HEK293 (cell line): ENCODE data around the gene ACTN4.

Source experiments
- CTCF ChIA-PET: fragments of 350-600 bp; formaldehyde crosslinking; extraction: SDS; loops from one replicate; lab custom pipeline; 2021; ENCODE audit warnings: antibody characterized with exemption; lab: Yijun Ruan, JAX
- POLR2A ChIA-PET: fragments of 300-600 bp; formaldehyde crosslinking; extraction: SDS; loops from one replicate; lab custom pipeline; 2020; ENCODE audit warnings: antibody characterized with exemption, inconsistent platforms; lab: Yijun Ruan, JAX
- H3K27ac ChIP-seq: fragments of 200-500 bp; sonication (Bioruptor generic); 2 replicates; pipeline ENCODE4 v1.5.1; 2014; ENCODE audit warnings: low read depth, low read length, control low read depth, inconsistent platforms; ENCODE audit errors: extremely low read depth
- H3K36me3 ChIP-seq, 2 experiments: fragments of 200-500 bp in 1 of 2; sonication (Bioruptor generic) in 1 of 2; 1 replicate in 1 of 2; 2 replicates in 1 of 2; pipeline ENCODE4 v1.5.1; 2014 to 2017; ENCODE audit warnings: inconsistent platforms in 2 of 2, low read length in 2 of 2; ENCODE audit not compliant: control insufficient read depth in 2 of 2, insufficient read depth in 1 of 2
- H3K4me1 ChIP-seq: fragments of 200-500 bp; sonication (Bioruptor generic); 2 replicates; pipeline ENCODE4 v1.5.1; 2014; ENCODE audit warnings: mild to moderate bottlenecking, low read length, inconsistent platforms; ENCODE audit not compliant: control insufficient read depth, insufficient read depth
- H3K4me3 ChIP-seq: 2 replicates; pipeline ENCODE4 v1.5.1; 2011; ENCODE audit warnings: low read depth, mild to moderate bottlenecking, control low read depth, low read length, moderate library complexity
- H3K9me3 ChIP-seq: fragments of 200-500 bp; sonication (Bioruptor generic); 2 replicates; pipeline ENCODE4 v1.5.1; 2014; ENCODE audit warnings: low read depth, low read length, inconsistent platforms; ENCODE audit not compliant: control insufficient read depth, insufficient read depth
- GLIS1 ChIP-seq: fragments of 450-650 bp; formaldehyde crosslinking; IDR thresholded peaks from 2 replicates; pipeline ENCODE4 v1.5.1; 2016; ENCODE audit warnings: missing biosample characterization, missing genetic modification characterization
- SETDB1 ChIP-seq: IDR thresholded peaks from one replicate; pipeline ENCODE4 v1.6.1; 2017; ENCODE audit warnings: mild to moderate bottlenecking, low read length, moderate library complexity, mixed read lengths; ENCODE audit not compliant: insufficient read length
- ZBTB8A ChIP-seq: fragments of 450-650 bp; formaldehyde crosslinking; IDR thresholded peaks from 2 replicates; pipeline ENCODE4 v1.5.1; 2016; ENCODE audit warnings: missing biosample characterization, missing genetic modification characterization
- ZNF132 ChIP-seq: fragments of 450-650 bp; formaldehyde crosslinking; IDR thresholded peaks from 2 replicates; pipeline ENCODE4 v1.5.1; 2017; ENCODE audit warnings: missing biosample characterization, missing genetic modification characterization, borderline replicate concordance
- ZNF214 ChIP-seq: fragments of 450-650 bp; formaldehyde crosslinking; IDR thresholded peaks from 2 replicates; pipeline ENCODE4 v1.5.1; 2017; ENCODE audit warnings: missing biosample characterization, mild to moderate bottlenecking, missing genetic modification characterization, borderline replicate concordance
- ZNF266 ChIP-seq: fragments of 450-650 bp; formaldehyde crosslinking; IDR thresholded peaks from 2 replicates; pipeline ENCODE4 v1.5.1; 2016; ENCODE audit warnings: missing biosample characterization, missing genetic modification characterization, low read depth
- ZNF302 ChIP-seq: fragments of 450-650 bp; formaldehyde crosslinking; IDR thresholded peaks from 2 replicates; pipeline ENCODE4 v1.5.1; 2016; ENCODE audit warnings: missing biosample characterization, missing genetic modification characterization, low read depth
- ZNF366 ChIP-seq: fragments of 450-650 bp; formaldehyde crosslinking; conservative IDR thresholded peaks from 2 replicates; pipeline ENCODE4 v1.5.1; 2016; ENCODE audit warnings: missing biosample characterization, missing genetic modification characterization
- ZNF398 ChIP-seq: fragments of 450-650 bp; formaldehyde crosslinking; IDR thresholded peaks from 2 replicates; pipeline ENCODE4 v1.5.1; 2017; ENCODE audit warnings: missing biosample characterization, missing genetic modification characterization
- ZNF501 ChIP-seq: fragments of 450-650 bp; formaldehyde crosslinking; IDR thresholded peaks from 2 replicates; pipeline ENCODE4 v1.5.1; 2016; ENCODE audit warnings: missing biosample characterization, missing genetic modification characterization
- ZNF514 ChIP-seq: fragments of 450-650 bp; formaldehyde crosslinking; IDR thresholded peaks from 2 replicates; pipeline ENCODE4 v1.5.1; 2016; ENCODE audit warnings: missing biosample characterization, missing genetic modification characterization
- ZNF660 ChIP-seq: fragments of 450-650 bp; IDR thresholded peaks from 2 replicates; pipeline ENCODE4 v1.5.1; 2018; ENCODE audit warnings: missing biosample characterization, mild to moderate bottlenecking, missing genetic modification characterization
- ZNF837 ChIP-seq: fragments of 450-650 bp; formaldehyde crosslinking; IDR thresholded peaks from 2 replicates; pipeline ENCODE4 v1.5.1; 2016; ENCODE audit warnings: missing biosample characterization, missing genetic modification characterization
- TF ChIP-seq, protein P1 (sequence below): fragments of 450-650 bp; formaldehyde crosslinking; conservative IDR thresholded peaks from 2 replicates; pipeline ENCODE4 v1.5.1; 2016; ENCODE audit warnings: low read depth, missing biosample characterization, missing genetic modification characterization
- TF ChIP-seq, protein P2 (sequence below): fragments of 450-650 bp; formaldehyde crosslinking; IDR thresholded peaks from 2 replicates; pipeline ENCODE4 v1.5.1; 2016; ENCODE audit warnings: missing biosample characterization, missing genetic modification characterization
- TF ChIP-seq, protein P3 (sequence below): fragments of 450-650 bp; formaldehyde crosslinking; IDR thresholded peaks from 2 replicates; pipeline ENCODE4 v1.5.1; 2017; ENCODE audit warnings: missing biosample characterization, missing genetic modification characterization

The ACTN4 gene

DNA sequence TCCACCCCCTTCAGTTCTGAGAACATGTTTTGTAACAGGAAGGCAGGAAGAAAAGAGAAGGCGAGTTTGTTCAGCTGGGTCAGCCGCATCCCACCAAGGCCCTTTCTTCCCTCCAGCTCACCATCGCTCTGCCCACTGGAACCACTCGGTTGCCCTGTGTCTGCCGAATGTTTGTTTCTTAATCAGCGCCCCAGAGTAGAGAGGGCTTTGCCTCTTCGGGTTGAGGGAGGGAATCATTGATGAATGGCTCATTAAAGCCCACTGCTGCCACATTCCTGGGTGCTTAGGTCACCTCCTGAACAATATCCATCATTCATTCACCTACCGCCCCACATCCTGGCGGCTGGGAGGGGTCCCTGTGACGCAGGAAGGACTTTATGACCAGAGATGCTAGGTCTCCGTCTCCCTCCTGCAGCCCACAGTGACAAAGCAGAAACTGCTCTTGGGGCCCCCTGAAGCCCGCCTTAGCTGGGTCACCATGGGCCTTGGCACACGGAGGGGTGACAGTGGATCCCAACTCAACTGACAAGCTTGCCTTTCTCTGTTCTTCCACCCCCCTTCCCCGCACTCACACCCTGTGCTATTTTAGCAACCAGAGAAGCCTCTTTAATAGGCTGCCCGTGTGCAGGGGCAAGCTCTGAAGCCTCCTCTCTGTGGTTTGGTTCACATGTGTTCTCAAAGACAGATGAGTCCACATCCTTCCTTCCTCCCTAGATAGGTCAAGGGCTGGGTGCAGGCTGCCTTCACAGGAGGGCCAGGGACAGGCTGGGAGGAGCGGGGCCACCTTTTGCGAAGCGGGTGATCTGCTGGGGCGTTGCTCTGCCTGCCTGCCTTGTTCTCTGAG, 46.2 kb downstream of the ACTN4 start (continued):
- TF ChIP-seq, protein P1, sequence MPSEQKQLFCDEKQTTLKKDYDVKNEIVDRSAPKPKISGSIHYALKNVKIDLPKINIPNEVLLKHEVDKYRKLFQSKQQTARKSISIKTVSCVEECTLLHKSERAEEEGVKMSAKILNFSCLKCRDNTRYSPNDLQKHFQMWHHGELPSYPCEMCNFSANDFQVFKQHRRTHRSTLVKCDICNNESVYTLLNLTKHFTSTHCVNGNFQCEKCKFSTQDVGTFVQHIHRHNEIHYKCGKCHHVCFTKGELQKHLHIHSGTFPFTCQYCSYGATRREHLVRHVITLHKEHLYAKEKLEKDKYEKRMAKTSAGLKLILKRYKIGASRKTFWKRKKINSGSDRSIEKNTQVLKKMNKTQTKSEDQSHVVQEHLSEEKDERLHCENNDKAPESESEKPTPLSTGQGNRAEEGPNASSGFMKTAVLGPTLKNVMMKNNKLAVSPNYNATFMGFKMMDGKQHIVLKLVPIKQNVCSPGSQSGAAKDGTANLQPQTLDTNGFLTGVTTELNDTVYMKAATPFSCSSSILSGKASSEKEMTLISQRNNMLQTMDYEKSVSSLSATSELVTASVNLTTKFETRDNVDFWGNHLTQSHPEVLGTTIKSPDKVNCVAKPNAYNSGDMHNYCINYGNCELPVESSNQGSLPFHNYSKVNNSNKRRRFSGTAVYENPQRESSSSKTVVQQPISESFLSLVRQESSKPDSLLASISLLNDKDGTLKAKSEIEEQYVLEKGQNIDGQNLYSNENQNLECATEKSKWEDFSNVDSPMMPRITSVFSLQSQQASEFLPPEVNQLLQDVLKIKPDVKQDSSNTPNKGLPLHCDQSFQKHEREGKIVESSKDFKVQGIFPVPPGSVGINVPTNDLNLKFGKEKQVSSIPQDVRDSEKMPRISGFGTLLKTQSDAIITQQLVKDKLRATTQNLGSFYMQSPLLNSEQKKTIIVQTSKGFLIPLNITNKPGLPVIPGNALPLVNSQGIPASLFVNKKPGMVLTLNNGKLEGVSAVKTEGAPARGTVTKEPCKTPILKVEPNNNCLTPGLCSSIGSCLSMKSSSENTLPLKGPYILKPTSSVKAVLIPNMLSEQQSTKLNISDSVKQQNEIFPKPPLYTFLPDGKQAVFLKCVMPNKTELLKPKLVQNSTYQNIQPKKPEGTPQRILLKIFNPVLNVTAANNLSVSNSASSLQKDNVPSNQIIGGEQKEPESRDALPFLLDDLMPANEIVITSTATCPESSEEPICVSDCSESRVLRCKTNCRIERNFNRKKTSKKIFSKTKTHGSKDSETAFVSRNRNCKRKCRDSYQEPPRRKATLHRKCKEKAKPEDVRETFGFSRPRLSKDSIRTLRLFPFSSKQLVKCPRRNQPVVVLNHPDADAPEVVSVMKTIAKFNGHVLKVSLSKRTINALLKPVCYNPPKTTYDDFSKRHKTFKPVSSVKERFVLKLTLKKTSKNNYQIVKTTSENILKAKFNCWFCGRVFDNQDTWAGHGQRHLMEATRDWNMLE (tag by site-specific recombination) = no peak
- TF ChIP-seq ZBTB8A = 0 out of 2 replicates have a peak, but pooled peaks have one; percentile 33
- TF ChIP-seq ZNF132 (tag by site-specific recombination) = no peak
- no peak for TF ChIP-seq ZNF837 (tag by site-specific recombination)
- TF ChIP-seq, protein P2, sequence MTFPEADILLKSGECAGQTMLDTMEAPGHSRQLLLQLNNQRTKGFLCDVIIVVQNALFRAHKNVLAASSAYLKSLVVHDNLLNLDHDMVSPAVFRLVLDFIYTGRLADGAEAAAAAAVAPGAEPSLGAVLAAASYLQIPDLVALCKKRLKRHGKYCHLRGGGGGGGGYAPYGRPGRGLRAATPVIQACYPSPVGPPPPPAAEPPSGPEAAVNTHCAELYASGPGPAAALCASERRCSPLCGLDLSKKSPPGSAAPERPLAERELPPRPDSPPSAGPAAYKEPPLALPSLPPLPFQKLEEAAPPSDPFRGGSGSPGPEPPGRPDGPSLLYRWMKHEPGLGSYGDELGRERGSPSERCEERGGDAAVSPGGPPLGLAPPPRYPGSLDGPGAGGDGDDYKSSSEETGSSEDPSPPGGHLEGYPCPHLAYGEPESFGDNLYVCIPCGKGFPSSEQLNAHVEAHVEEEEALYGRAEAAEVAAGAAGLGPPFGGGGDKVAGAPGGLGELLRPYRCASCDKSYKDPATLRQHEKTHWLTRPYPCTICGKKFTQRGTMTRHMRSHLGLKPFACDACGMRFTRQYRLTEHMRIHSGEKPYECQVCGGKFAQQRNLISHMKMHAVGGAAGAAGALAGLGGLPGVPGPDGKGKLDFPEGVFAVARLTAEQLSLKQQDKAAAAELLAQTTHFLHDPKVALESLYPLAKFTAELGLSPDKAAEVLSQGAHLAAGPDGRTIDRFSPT = peak; percentile 71
- TF ChIP-seq ZNF398 (tag by site-specific recombination) = no peak
- no peak for TF ChIP-seq ZNF660 (tag by site-specific recombination)
- TF ChIP-seq, protein P3, sequence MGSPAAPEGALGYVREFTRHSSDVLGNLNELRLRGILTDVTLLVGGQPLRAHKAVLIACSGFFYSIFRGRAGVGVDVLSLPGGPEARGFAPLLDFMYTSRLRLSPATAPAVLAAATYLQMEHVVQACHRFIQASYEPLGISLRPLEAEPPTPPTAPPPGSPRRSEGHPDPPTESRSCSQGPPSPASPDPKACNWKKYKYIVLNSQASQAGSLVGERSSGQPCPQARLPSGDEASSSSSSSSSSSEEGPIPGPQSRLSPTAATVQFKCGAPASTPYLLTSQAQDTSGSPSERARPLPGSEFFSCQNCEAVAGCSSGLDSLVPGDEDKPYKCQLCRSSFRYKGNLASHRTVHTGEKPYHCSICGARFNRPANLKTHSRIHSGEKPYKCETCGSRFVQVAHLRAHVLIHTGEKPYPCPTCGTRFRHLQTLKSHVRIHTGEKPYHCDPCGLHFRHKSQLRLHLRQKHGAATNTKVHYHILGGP (tag by site-specific recombination) = no peak
- TF ChIP-seq SETDB1 = no peak
- TF ChIP-seq ZNF501 = no peak
- TF ChIP-seq ZNF266 (tag by site-specific recombination) = no peak
- TF ChIP-seq ZNF214 (tag by site-specific recombination) = no peak
- TF ChIP-seq ZNF366 (tag by site-specific recombination) = no peak; the same call in none of the 2 replicates
- TF ChIP-seq GLIS1 (tag by site-specific recombination) = no peak

DNA sequence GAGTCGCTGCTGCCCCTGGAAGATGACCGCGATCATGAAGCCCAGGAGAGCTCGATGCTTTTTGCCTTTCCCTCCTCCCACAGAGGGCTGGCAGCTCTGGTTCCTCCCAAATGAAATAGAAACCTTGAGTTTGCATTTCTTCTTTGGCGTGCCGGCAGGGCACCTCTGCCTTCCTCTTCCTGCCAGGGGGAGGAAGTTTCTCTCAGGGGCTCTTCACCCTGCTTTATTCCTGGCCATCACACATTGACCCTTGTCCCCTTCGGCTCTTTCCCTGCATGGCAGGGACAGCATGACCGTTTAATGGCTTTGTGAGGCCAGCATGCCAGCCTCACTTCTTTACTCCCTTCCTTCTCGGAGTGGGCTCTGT, 47.9 kb downstream of the ACTN4 start:
- CTCF ChIA-PET = interaction anchor here (0.7 to 1.3 kb wide), 3 partner anchors 9 to 294 kb away, joined by 3 to 4 read pairs (median 4); no protein-coding TSS in a partner anchor
- no peak overlapping the region for H3K4me3 ChIP-seq
- no peaks in the 10 kb centered on the region for H3K9me3 ChIP-seq
- TF ChIP-seq ZNF514 (tag by site-specific recombination) (no peak), ZNF302 (tag by site-specific recombination) (no peak)
- TF ChIP-seq, all 188 proteins: peak for 0
- H3K27ac ChIP-seq = peak overlapping the region; percentile 34; the same call in 1 of the 2 replicates
- peaks cover 28 to 38% of the 10 kb centered on the region in 2 experiments for H3K36me3 ChIP-seq
- POLR2A ChIA-PET = interaction anchor here (1.4 kb wide), 1 partner anchor 43 kb away, joined by 5 read pairs; no protein-coding TSS in a partner anchor
- H3K4me1 ChIP-seq = peaks cover 6% of the 10 kb centered on the region; the same call in 1 of the 2 replicates
